PFSK-1 (cell line): ENCODE results near the gene DYRK1A.
A peak's percentile ranks its signal among the peaks of the same experiment; 100 is the strongest.

Experiments
- FOXP2 ChIP-seq: optimal IDR thresholded peaks from 2 replicates; pipeline ENCODE3; 2011; ENCODE audit warnings: borderline replicate concordance, control low read depth, inconsistent platforms; ENCODE audit not compliant: insufficient read depth; ENCODE audit errors: extremely low read length, extremely low read depth
- POLR2AphosphoS5 ChIP-seq: IDR thresholded peaks from 2 replicates; pipeline ENCODE4 v1.6.1; 2012; ENCODE audit warnings: low read depth, mild to moderate bottlenecking, control low read depth, low read length, moderate library complexity
- SIN3A ChIP-seq: IDR thresholded peaks from 2 replicates; pipeline ENCODE4 v1.6.1; 2012; ENCODE audit warnings: mild to moderate bottlenecking, low read length, moderate library complexity, borderline replicate concordance; ENCODE audit not compliant: insufficient read depth
- TAF1 ChIP-seq: IDR thresholded peaks from 2 replicates; pipeline ENCODE4 v1.6.1; 2012; ENCODE audit warnings: low read length, control low read depth, borderline replicate concordance; ENCODE audit not compliant: insufficient read depth
- TF ChIP-seq, protein P1 (sequence below), 2 experiments: IDR thresholded peaks; 2 replicates each; pipeline versions ENCODE4 v1.6.1 to v1.8.0; 2011 to 2012; ENCODE audit warnings: low read depth in 2 of 2, low read length in 2 of 2, control low read depth in 1 of 2, inconsistent platforms in 1 of 2, mild to moderate bottlenecking in 1 of 2, moderate library complexity in 1 of 2; ENCODE audit not compliant: insufficient read depth in 1 of 2

DYRK1A gene

DNA sequence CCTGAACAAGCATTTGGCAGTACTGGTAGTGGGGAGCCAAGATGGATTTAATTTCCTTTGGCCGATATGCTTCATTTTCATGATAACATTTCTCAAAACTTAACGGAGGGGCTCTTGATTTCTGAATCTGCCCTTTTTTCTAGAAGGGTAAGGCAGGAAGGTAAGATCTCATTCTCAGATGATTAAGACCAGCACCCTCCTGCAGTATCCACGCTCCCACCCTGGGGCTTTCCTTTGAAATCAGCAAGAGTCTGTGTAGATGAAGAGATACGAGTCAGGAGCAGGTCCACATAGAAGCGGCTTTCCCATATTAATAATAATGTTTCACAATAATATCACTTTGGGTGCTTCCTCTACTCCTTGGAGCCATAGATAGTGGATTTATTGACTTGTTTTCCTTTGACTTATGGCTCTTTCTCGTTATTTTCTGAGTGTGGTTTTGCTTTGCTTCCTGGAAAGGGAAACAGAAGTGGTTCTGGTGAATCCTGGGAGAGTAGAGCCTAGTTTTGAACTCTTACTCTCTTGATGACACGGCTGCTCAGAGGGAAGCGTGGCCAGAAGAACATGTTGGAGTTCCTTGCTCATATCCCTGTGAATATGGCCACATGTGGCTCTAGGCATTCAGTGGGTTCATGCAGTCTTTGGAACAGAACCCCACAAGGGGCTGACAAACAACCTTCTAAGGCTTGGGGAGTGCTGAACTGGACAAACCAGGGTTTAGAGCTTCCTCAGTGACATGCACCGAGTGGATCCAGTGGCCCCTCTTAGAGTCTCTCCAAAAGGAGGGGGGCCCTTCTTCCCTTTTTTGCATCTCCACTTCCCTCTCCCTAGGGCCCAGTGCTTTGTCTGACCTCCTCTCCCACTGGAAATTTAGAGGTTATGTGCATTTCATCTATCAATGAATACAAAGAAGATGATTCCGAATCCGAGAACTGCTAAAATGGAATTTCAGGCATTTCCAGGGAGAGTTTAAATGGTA lies 195.7 kb downstream of the DYRK1A start:
- TF ChIP-seq, protein P1, sequence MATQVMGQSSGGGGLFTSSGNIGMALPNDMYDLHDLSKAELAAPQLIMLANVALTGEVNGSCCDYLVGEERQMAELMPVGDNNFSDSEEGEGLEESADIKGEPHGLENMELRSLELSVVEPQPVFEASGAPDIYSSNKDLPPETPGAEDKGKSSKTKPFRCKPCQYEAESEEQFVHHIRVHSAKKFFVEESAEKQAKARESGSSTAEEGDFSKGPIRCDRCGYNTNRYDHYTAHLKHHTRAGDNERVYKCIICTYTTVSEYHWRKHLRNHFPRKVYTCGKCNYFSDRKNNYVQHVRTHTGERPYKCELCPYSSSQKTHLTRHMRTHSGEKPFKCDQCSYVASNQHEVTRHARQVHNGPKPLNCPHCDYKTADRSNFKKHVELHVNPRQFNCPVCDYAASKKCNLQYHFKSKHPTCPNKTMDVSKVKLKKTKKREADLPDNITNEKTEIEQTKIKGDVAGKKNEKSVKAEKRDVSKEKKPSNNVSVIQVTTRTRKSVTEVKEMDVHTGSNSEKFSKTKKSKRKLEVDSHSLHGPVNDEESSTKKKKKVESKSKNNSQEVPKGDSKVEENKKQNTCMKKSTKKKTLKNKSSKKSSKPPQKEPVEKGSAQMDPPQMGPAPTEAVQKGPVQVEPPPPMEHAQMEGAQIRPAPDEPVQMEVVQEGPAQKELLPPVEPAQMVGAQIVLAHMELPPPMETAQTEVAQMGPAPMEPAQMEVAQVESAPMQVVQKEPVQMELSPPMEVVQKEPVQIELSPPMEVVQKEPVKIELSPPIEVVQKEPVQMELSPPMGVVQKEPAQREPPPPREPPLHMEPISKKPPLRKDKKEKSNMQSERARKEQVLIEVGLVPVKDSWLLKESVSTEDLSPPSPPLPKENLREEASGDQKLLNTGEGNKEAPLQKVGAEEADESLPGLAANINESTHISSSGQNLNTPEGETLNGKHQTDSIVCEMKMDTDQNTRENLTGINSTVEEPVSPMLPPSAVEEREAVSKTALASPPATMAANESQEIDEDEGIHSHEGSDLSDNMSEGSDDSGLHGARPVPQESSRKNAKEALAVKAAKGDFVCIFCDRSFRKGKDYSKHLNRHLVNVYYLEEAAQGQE (IDR thresholded peaks at IDR 0.05; ENCODE audit: insufficient read depth in 1 of 2, low read depth in 2 of 2, low read length in 2 of 2), result no peak
- TF ChIP-seq SIN3A (no peak), FOXP2 (no peak), POLR2AphosphoS5 (no peak), TAF1 (no peak)

DNA sequence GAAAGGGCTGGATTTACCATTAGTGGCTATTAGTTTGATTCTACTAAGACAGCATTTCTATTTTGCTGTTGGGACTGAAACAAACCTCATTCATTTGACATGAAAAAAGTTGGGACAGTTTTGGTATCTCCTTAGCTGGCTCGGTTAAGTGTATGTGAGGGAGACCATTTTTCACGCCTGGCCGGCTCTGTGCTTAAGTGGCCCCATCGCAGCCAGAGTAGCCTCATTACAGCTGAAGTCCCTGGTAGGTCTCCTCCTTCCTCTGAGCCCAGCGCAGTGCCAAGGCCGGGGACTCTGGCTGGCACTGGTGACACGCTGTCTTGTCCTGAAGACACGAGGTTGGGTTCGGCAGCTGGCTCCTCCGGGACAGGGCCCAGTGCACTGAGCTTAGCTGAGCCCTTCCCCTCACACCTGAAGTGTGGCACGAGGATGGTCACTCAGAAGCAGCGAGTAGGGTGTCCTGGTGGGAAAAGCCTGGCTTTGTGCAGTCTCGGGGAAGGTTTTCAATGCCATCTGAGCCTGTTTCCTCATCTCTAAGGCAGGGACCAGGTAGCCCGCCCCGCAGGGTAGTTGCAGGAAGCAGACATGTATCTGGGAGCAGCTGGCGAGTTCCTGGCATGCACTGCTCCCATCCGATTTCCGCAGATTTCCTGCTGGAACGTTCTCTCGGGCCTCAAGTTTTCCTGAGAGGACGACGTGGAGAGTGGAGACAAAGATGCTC lies 196.5 kb downstream of the DYRK1A start:
- TF ChIP-seq SIN3A, result no peak
- no peak for TF ChIP-seq FOXP2

DNA sequence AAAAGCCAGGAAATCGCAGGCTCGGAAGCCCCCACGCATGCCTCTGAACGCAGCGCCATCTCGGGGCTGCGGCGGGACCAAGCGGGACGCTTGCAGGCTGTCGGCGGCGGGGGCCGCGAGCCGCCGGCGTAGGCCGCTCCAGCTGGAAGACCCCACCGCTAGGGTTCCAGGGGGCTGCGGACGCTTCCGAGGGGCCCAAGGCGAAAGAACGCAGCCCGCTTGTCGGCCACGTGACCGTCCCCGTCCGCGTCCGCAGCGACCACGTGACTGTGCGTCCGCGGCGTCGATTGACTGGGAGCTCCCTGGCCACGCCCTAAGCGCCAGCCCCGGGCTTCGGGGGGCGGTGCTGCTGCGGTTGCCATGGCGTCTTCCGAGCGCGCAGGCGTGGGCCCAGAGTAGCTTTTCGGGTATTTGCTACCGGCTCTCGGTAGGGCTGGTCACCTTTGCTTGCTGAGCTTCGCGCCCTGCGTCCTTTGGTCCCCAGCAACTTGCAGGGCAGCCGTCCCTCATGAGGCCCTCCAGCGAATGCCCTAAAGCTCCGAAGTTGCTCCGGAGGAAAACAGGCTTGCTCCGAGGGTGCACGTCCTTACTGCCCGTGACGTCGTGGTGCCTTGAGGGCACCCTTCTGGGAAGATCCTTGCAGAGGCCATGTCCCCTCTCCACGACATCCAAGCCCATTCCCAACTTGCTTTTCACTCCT lies 197.2 kb downstream of the DYRK1A start:
- no peak for TF ChIP-seq SIN3A
- TF ChIP-seq, protein P1 (IDR thresholded peaks at IDR 0.05; ENCODE audit: insufficient read depth in 1 of 2, low read depth in 2 of 2, low read length in 2 of 2), result no peak
- TF ChIP-seq FOXP2, result no peak

DNA sequence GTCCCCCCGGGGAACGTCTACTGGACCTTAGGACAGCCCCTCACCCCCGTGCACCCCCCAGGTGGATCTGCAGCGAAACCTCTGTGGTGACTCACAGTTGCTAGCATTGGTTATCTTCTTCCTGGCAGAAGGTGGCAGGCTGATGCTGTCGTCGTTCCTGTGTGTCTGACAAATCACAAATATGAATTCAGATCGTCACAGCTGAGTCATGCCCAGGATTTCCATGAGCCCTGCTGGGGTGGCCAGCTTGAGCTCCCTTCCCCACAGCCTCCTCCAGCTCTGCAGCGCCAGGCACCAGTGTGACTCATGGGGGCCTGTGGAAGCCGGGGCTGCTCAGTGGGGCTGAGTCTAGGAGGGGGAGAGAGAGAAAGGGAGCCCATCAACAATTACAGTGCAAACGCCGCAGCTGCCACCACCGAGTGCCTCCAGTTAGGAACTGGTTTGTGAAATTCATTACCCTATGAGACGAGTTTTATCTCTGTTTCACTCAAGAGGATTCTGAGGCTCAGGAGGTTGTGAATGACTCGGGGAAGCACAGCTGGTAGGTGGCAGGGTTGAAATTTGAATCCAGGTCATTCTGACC lies 197.9 kb downstream of the DYRK1A start:
- no peak for TF ChIP-seq TAF1
- TF ChIP-seq FOXP2, result peak; percentile 62

DNA sequence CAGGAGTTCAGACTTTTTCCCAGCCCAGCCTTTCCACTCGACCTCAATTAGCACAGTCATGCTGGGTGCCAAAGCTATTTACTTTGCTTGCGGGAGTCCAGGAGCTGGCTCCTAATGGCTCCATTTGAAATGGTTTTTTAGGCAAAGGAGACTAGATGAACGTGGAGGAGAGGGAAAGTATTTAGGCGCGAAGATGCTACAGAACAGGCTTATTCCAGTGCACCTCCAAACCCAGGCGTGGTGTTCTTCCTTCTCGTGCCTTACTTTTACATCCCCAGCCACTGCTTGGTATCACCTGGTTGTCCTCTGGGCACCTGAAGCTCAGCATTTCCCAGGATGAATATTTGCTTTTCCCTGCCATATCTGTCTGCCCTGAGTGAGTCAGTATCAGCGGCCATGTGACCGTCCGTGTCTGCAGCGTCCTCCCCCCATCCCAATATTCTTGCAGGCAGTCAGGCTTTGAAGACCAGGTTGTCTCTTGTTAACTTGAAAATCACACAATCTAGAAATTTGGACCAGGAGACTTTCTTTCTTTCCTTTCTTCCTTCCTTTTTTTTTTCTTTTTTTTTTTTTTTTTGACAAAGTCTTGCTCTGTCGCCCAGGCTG lies 198.5 kb downstream of the DYRK1A start:
- no peak for TF ChIP-seq POLR2AphosphoS5
- no peak for TF ChIP-seq FOXP2
- TF ChIP-seq, protein P1 (IDR thresholded peaks at IDR 0.05; ENCODE audit: insufficient read depth in 1 of 2, low read depth in 2 of 2, low read length in 2 of 2), result no peak
- TF ChIP-seq TAF1, result no peak
- no peak for TF ChIP-seq SIN3A
